Adipose tissue (tissue), 3 donors: ENCODE results near the gene NRP1. TPM values are rescaled to one million over a fixed set of nuclear protein-coding genes. Genes with fewer than 3 reads are reported as not detected.

Experiments
- H3K27ac ChIP-seq: one replicate; pipeline ENCODE4 v1.5.1; 2013; ENCODE audit warnings: low read depth, low read length
- WGBS, 3 donors: extraction: QIAGEN DNeasy Blood & Tissue Kit; methylation state at CpG; one replicate each; pipeline ENCODE4 v1.1.7; 2013; 5-methylcytosine and 5-hydroxymethylcytosine counted together
- polyA plus RNA-seq, 3 donors: library from polyadenylated mRNA; stranded (reverse); fragments of 200-250 nt; gene quantifications; one replicate each; pipeline ENCODE4 v1.2.3, GENCODE V29; 2013
- donor health status: healthy with polysubstance abuse.
- donor health status: Bipolar disorder and iron deficiency.
- donor health status: healthy.

Gene NRP1
- polyA plus RNA-seq, 3 donors, result 16.0 to 70.9 (median 35.8) TPM

DNA sequence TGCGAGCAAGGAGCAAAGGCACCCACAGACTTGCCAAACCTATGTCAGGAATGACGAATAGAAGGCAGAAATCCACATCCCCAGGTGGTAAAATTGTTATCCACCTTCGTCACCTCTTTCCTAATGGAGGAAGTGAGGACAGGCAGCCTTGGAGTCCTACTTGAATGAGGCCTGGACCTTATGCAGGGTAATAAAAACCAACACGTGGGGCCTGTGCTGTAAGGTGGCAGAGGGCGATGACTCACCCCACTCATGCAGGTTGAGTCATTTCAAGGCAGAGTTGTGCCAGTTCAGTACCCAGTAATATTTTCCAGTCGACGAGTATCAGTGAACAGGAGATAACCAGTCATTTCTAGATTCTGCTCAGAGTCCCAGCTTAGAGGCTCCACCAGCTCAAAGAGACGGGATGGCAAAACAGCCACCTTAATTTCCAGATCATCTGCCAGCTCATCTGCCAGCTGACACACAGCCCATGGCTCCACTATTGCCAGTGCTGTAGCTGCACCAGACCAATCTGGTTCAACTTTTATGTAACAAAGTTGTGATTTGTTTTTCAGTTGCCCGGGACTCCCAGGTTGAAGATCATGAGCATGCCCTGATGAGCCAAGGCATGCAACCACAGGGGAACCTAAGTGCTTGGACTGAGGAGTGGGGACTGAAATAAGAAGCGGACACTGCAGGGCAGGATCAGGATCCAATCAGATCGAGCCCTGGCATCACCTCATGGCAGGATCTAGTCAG lies 200.3 kb downstream of the NRP1 start:
- no peak overlapping the region for H3K27ac ChIP-seq
- WGBS, 3 donors, result 77 to 84% (median 77%) methylated on average over 11 of the region's 11 CpGs

DNA sequence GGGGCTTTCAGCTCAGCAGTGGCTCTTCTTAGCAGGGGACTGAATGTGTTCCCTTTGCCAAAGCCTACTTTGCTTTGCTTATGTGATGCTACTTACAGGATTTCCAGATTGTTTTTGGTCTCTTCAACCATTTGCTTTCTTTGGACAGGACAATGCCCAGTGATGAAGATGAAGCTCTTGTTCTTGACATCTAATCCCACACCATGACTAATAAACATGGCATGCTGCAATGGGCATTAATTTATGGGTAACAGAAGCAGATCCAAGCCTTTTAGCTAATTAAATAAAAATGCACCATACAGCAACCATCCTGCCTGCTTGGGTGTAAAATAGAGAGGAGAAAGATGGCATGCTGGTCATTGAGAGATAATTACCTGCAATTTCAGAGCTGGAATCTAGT lies 200.9 kb downstream of the NRP1 start:
- no peak overlapping the region for H3K27ac ChIP-seq

DNA sequence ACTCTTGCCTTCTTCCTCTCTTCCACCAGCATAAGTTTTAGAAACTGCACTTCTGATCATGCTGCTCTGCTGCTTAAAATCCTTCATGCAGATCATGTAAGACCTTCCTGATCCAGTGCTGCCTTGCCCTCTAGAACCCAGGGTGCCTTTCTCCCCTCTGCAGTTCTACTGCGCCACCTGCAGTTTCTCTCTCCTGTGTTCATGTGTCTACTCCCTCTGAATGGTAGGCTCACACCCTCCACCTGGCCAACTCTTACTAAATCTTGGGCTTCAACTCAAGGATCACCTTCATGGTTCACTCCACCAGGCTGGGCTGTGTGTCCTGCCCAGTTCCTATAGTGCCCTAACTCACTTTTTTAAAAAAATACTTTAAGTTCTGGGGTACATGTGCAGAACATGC lies 201.8 kb downstream of the NRP1 start:
- WGBS, 3 donors, result 93 to 96% (median 95%) methylated on average over 1 of the region's 1 CpG
- no peak overlapping the region for H3K27ac ChIP-seq

DNA sequence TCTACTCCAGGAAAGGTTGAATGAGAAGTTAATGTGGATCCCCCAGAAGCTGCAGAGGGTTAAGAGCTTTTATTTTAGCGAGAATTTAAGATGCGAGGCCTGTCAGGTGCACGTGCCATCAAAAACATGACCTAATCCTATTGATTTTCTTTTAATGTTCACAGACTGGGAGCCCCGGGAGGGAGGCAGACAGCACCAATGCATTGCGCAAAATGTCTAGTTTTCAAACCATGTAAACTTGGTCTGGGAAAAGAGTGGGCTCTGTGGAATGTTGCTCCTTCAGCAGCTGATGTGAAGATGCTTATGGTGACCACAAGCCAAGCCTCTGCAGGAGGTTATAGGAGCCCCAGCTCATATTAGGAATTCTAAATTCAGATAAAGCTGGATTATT lies 204.5 kb downstream of the NRP1 start:
- 45 to 89% (median 75%) methylated on average over 5 of the region's 5 CpGs for WGBS, 3 donors
- H3K27ac ChIP-seq, result no peak overlapping the region

DNA sequence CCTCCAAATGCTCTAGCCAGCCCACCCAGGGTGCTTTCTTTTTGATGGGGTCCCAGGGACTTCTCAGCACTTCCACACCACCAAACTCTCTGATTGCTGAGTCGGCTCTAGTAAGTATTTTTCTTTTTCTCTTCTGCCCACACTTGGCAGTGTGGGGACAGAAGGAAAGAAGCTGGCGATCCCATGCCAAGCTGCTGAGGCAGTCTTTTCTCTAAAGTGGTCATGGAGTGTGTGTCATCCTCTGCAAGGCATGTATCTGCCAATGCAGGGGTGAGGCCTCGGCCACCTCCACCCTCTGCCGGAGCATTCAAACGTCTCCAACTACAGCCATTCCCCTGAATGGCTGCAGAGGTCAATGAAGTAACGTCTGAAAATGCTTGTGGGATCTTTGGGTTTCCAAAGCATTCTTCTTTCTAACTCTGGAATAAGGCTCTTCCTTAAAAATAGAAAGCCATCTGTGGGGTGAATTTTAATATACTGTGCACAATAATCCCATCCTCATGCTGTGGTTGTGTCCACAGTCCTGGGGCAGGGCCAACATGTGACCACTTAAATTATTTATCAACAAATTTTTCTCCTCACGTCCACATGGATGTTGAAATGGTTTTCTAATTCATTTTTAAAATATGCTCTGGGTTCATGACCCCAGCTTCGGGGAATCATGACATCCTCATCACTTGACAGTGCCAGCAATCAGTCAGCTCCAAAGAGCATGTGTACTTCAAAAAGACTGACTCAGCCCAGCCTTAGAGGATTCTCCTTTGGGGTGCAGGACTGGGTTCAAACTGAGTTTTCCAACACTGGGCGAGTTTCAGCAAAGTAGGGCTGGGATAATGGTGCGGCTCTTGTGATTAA lies 205.1 kb downstream of the NRP1 start:
- H3K27ac ChIP-seq, result no peak overlapping the region
- WGBS, 3 donors, result 62 to 84% (median 66%) methylated on average over 10 of the region's 10 CpGs

DNA sequence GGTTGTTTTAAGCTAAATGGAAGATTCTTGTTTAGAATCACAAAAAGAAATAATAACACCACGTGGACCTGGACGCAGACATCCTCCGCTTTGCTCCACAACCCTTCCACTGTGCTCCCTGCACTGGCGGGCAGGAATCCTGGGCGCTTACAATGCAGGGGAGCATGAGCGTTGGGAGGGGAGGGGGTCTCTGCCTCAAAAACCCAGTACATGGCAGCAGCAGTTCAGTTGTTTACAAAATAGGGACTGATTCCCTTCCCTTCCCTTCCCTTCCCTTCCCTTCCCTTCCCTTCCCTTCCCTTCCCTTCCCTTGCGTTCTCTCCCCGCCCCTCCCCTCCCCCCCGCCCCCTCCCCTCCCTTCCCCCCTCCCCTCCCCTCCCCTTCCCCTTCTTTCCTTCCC lies 206.8 kb downstream of the NRP1 start:
- 76 to 97% (median 80%) methylated on average over 6 to 9 of the region's 9 CpGs for WGBS, 3 donors
- no peak overlapping the region for H3K27ac ChIP-seq
